H1 (cell line): ENCODE results near the gene CIBAR2.

ENCODE experiments used
- CTBP2 ChIP-seq: IDR thresholded peaks from 2 replicates; pipeline ENCODE4 v1.7.0; 2011; ENCODE audit warnings: borderline replicate concordance, mild to moderate bottlenecking, moderate library complexity, mixed read lengths, low read length; ENCODE audit not compliant: insufficient read depth, insufficient read length
- CTCF ChIP-seq, 3 experiments: IDR thresholded peaks; 1 replicate in 2 of 3; 2 replicates in 1 of 3; pipeline versions ENCODE4 v1.5.1 to v1.6.1; 2011; ENCODE audit warnings: low read length in 3 of 3, mild to moderate bottlenecking in 3 of 3, inconsistent platforms in 2 of 3, low read depth in 1 of 3, moderate library complexity in 1 of 3; ENCODE audit not compliant: insufficient read depth in 1 of 3; ENCODE audit errors: control extremely low read depth in 1 of 3
- GABPA ChIP-seq: IDR thresholded peaks from 2 replicates; pipeline ENCODE4 v1.6.1; 2011; ENCODE audit warnings: mild to moderate bottlenecking, low read length, moderate library complexity, borderline replicate concordance; ENCODE audit not compliant: insufficient read depth
- JUND ChIP-seq: IDR thresholded peaks from 2 replicates; pipeline ENCODE4 v1.6.1; 2011; ENCODE audit warnings: mild to moderate bottlenecking, improper control_type of control experiment, low read length
- MAX ChIP-seq: IDR thresholded peaks from 2 replicates; pipeline ENCODE4 v1.6.1; 2012; ENCODE audit warnings: inconsistent platforms
- POLR2A ChIP-seq, 2 experiments: IDR thresholded peaks; 1 replicate in 1 of 2; 2 replicates in 1 of 2; pipeline ENCODE4 v1.6.1; 2011; ENCODE audit warnings: low read depth in 2 of 2, low read length in 2 of 2, mild to moderate bottlenecking in 2 of 2; ENCODE audit errors: control extremely low read depth in 1 of 2
- TEAD4 ChIP-seq: IDR thresholded peaks from 2 replicates; pipeline ENCODE4 v1.6.1; 2012; ENCODE audit warnings: low read depth, low read length, inconsistent platforms, mixed read lengths
- YY1 ChIP-seq: IDR thresholded peaks from 2 replicates; pipeline ENCODE4 v1.6.1; 2011; ENCODE audit warnings: low read depth, mild to moderate bottlenecking, low read length

GRCh38 chr16:85158743-85159178 is 46.5 kb upstream of the CIBAR2 start:
- TF ChIP-seq CTCF (IDR thresholded peaks at IDR 0.05; ENCODE audit: control extremely low read depth in 1 of 3, insufficient read depth in 1 of 3, low read depth in 1 of 3, low read length in 3 of 3) (no peak), POLR2A (IDR thresholded peaks at IDR 0.05; ENCODE audit: control extremely low read depth in 1 of 2, low read depth in 2 of 2, low read length in 2 of 2) (no peak), TEAD4 (no peak), JUND (no peak), CTBP2 (no peak), GABPA (no peak), YY1 (no peak), MAX (no peak)
